ENCODE measurements around the gene PRRX1.

The PRRX1 gene

DNA sequence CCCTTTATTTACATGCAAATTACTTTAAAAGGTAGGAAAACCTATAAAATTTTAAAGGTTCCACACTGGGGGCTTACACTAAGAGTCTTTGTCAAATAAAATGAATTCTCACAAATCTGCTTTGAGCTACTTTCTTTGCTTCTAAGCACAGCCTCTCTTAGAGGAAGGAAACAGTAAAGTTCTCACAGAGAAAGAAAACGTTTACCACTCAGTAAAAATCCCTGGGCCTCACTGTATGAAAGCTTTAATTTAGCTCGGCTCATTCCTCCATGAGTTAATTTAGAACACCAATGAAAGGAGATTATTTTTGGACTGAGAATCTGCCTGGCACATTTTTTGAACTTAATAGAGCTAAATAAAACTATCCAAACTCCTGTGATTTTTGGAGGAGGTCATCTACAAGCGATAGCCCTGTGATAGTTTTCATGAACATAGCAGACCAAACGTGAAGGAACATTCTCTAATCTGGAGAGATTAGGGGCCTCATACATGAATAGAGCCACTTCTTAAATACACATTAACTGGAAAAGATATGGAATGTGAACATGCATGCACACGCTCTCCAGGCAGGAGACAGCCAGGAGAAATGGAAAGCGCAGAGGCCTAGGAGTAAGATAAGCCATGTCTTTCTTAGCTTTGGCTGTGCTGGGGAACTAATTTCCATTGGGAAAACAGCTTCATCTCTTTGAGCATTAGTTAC, 32.8 kb downstream of the PRRX1 start:
- TF ChIP-seq BACH2 (CRISPR knock-in tag; IDR thresholded peaks at IDR 0.05; ENCODE audit: borderline replicate concordance) = no peak
- TF ChIP-seq TSHZ2 (CRISPR knock-in tag; IDR thresholded peaks at IDR 0.05) = no peak
- ATAC-seq = no peak

GRCh38 chr1:170697316-170697715, 33.4 kb downstream of the PRRX1 start:
- no peak for ATAC-seq
- no peak for TF ChIP-seq TOX (CRISPR knock-in tag; IDR thresholded peaks at IDR 0.05; ENCODE audit: borderline replicate concordance)
- TF ChIP-seq, protein P1, sequence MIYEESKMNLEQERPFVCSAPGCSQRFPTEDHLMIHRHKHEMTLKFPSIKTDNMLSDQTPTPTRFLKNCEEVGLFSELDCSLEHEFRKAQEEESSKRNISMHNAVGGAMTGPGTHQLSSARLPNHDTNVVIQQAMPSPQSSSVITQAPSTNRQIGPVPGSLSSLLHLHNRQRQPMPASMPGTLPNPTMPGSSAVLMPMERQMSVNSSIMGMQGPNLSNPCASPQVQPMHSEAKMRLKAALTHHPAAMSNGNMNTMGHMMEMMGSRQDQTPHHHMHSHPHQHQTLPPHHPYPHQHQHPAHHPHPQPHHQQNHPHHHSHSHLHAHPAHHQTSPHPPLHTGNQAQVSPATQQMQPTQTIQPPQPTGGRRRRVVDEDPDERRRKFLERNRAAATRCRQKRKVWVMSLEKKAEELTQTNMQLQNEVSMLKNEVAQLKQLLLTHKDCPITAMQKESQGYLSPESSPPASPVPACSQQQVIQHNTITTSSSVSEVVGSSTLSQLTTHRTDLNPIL (CRISPR knock-in tag; IDR thresholded peaks at IDR 0.05; ENCODE audit: low read depth) = no peak
- TF ChIP-seq SNAI2 (CRISPR knock-in tag; IDR thresholded peaks at IDR 0.05) = no peak
- no peak for TF ChIP-seq ZFP3 (CRISPR knock-in tag; IDR thresholded peaks at IDR 0.05)
- no peak for TF ChIP-seq POU6F1 (CRISPR knock-in tag; IDR thresholded peaks at IDR 0.05; ENCODE audit: borderline replicate concordance, low read depth)
- no peak for TF ChIP-seq CSDC2 (CRISPR knock-in tag; IDR thresholded peaks at IDR 0.05)
- TF ChIP-seq TCF4 (CRISPR knock-in tag; IDR thresholded peaks at IDR 0.05; ENCODE audit: borderline replicate concordance) = no peak

DNA sequence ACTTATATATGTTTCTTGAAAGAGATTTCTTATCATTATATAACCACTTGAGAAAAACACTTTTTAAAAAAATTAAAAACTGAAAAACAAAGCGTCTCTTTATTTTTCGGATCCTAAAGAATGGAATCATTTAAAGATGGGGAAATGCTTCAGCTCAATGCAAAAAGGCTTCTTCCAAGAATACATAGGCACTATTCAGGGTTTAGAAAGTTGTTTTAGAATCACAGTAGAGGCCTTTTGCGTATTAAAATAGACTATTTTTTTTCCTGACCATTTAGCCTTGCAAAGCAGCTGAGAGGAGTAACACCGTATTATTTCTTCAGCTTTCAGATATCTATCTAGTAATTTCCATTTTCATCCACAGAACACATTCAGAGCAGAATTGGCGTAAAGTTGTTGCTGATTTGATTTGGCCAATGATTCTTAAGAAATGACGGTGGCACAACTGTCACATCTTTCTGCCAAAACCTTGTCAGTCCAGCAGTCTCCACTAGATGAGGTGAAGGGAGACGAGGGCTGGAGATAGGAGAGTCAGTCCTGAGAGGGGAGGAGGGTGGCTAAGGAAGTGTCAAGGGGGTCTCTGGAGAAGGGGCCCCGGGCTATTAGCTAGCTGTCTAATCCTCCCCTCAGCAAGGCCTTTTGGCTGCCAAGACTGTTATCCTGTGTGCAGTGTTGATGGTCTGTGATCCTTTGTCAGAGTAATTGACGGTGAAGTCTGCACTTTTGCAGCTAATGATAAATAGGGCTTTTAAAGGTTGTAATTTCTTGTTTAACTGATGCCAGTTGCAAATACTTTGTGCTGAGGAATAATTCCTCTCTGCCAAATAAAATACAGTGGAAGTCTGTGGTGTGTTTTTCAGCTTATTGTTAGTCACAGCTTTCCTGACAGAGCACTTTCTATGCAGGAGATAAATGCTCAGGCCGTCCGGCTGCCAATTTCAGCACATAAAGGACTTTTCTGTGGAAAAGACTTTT, 34.7 kb downstream of the PRRX1 start:
- TF ChIP-seq SNAI2 (CRISPR knock-in tag; IDR thresholded peaks at IDR 0.05) (no peak), ZC3H10 (CRISPR knock-in tag; IDR thresholded peaks at IDR 0.05) (peak; percentile 98), RARB (CRISPR knock-in tag; IDR thresholded peaks at IDR 0.05) (peak; percentile 98), PPARA (CRISPR knock-in tag; IDR thresholded peaks at IDR 0.05; ENCODE audit: borderline replicate concordance) (no peak), GLIS3 (CRISPR knock-in tag; IDR thresholded peaks at IDR 0.05) (no peak), TSHZ2 (CRISPR knock-in tag; IDR thresholded peaks at IDR 0.05) (no peak), TOX (CRISPR knock-in tag; IDR thresholded peaks at IDR 0.05; ENCODE audit: borderline replicate concordance) (peak; percentile 99)
- TF ChIP-seq, protein P1 (CRISPR knock-in tag; IDR thresholded peaks at IDR 0.05; ENCODE audit: low read depth) = no peak
- ATAC-seq = peak; percentile 72

GRCh38 chr1:170699696-170700095, 35.8 kb downstream of the PRRX1 start:
- TF ChIP-seq OSR1 (CRISPR knock-in tag; IDR thresholded peaks at IDR 0.05) (0 out of 2 replicates have a peak, but pooled peaks have one; percentile 66), RARB (CRISPR knock-in tag; IDR thresholded peaks at IDR 0.05) (no peak), ZFP3 (CRISPR knock-in tag; IDR thresholded peaks at IDR 0.05) (no peak)
- ATAC-seq = no peak
